WTC11 (cell line): ENCODE data around the gene PTGS1. TPM values are rescaled to one million over a fixed set of nuclear protein-coding genes. Genes with fewer than 3 reads are reported as not detected.

Experiments
- ATAC-seq: fragments of 200-7000 bp; cut with Tn5 transposase; 2 replicates; pipeline ENCODE4 v1.10.0; 2021; ENCODE audit warnings: mild to moderate bottlenecking, moderate library complexity
- CTCF ChIA-PET: fragments of 300-600 bp; sonication (Branson Sonifier 250); formaldehyde crosslinking; loops from one replicate; lab custom pipeline; 2021; ENCODE audit warnings: antibody characterized with exemption; lab: Charles Lee
- POLR2A ChIA-PET: fragments of 350-600 bp; sonication (Branson Sonifier 250); formaldehyde crosslinking; loops from one replicate; lab custom pipeline; 2021; ENCODE audit warnings: antibody characterized with exemption; lab: Charles Lee
- DNase-seq: peaks from one replicate; pipeline ENCODE4 v3.0.0; 2021; ENCODE audit warnings: low spot score
- H3K27ac Mint-ChIP-seq: 2 replicates; pipeline ENCODE4 v1.8.0; 2021; ENCODE audit warnings: mixed read lengths
- H3K27me3 Mint-ChIP-seq: 2 replicates; pipeline ENCODE4 v1.8.0; 2021; ENCODE audit warnings: low read depth, mild to moderate bottlenecking, moderate library complexity, mixed read lengths
- H3K36me3 Mint-ChIP-seq: 2 replicates; pipeline ENCODE4 v1.8.0; 2021; ENCODE audit warnings: mixed read lengths
- H3K4me1 Mint-ChIP-seq: 2 replicates; pipeline ENCODE4 v1.8.0; 2022; ENCODE audit warnings: mixed read lengths
- H3K4me3 Mint-ChIP-seq: 2 replicates; pipeline ENCODE4 v1.8.0; 2021; ENCODE audit warnings: mild to moderate bottlenecking, moderate library complexity, mixed read lengths
- H3K9me3 Mint-ChIP-seq: 2 replicates; pipeline ENCODE4 v1.8.0; 2021; ENCODE audit warnings: mixed read lengths
- CDX4 ChIP-seq: fragments of 250-450 bp; sonication (Bioruptor Pico); IDR thresholded peaks from 2 replicates; pipeline ENCODE4 v1.9.0; 2021; ENCODE audit warnings: moderate library complexity, mild to moderate bottlenecking, inconsistent platforms, borderline replicate concordance
- CREB1 ChIP-seq: sonication (generic); formaldehyde crosslinking; IDR thresholded peaks from 2 replicates; pipeline ENCODE4 v1.8.0; 2023; ENCODE audit warnings: mild to moderate bottlenecking, missing genetic modification reagents
- ETV6 ChIP-seq: sonication (generic); formaldehyde crosslinking; IDR thresholded peaks from 2 replicates; pipeline ENCODE4 v1.8.1; 2022; ENCODE audit warnings: mild to moderate bottlenecking, missing genetic modification reagents
- GTF2I ChIP-seq: fragments of 250-450 bp; sonication (Bioruptor Pico); conservative IDR thresholded peaks from 2 replicates; pipeline ENCODE4 v1.4.0; 2021; ENCODE audit warnings: mild to moderate bottlenecking
- HMGA2 ChIP-seq: fragments of 250-450 bp; sonication (Bioruptor Pico); IDR thresholded peaks from 2 replicates; pipeline ENCODE4 v1.4.0; 2021; ENCODE audit warnings: mild to moderate bottlenecking, moderate library complexity
- IRF1 ChIP-seq: sonication (generic); formaldehyde crosslinking; IDR thresholded peaks from 2 replicates; pipeline ENCODE4 v1.8.0; 2023; ENCODE audit warnings: missing genetic modification reagents
- IRF2 ChIP-seq: sonication (generic); formaldehyde crosslinking; IDR thresholded peaks from 2 replicates; pipeline ENCODE4 v1.8.0; 2022; ENCODE audit warnings: low read depth, missing genetic modification reagents, borderline replicate concordance
- JUN ChIP-seq: sonication (generic); formaldehyde crosslinking; IDR thresholded peaks from 2 replicates; pipeline ENCODE4 v1.8.0; 2023; ENCODE audit warnings: mild to moderate bottlenecking, missing genetic modification reagents
- NFATC4 ChIP-seq: fragments of 250-450 bp; sonication (Bioruptor Pico); IDR thresholded peaks from 2 replicates; pipeline ENCODE4 v1.9.0; 2021; ENCODE audit warnings: mild to moderate bottlenecking
- NR3C1 ChIP-seq: sonication (generic); formaldehyde crosslinking; conservative IDR thresholded peaks from 2 replicates; pipeline ENCODE4 v1.8.1; 2023; ENCODE audit warnings: low read depth, mild to moderate bottlenecking, missing genetic modification reagents
- PRRX2 ChIP-seq: fragments of 250-450 bp; sonication (Bioruptor Pico); IDR thresholded peaks from 2 replicates; pipeline ENCODE4 v1.8.0; 2021; ENCODE audit warnings: mild to moderate bottlenecking
- TP53 ChIP-seq: sonication (generic); formaldehyde crosslinking; IDR thresholded peaks from 2 replicates; pipeline ENCODE4 v1.8.1; 2023; ENCODE audit warnings: mild to moderate bottlenecking, missing genetic modification reagents
- ZNF138 ChIP-seq: sonication (generic); formaldehyde crosslinking; conservative IDR thresholded peaks from 2 replicates; pipeline ENCODE4 v1.8.1; 2022; ENCODE audit warnings: mild to moderate bottlenecking, moderate library complexity, missing genetic modification reagents
- ZNF232 ChIP-seq: sonication (generic); formaldehyde crosslinking; IDR thresholded peaks from 2 replicates; pipeline ENCODE4 v1.8.0; 2022; ENCODE audit warnings: mild to moderate bottlenecking, missing genetic modification reagents
- ZNF281 ChIP-seq: sonication (generic); formaldehyde crosslinking; IDR thresholded peaks from 2 replicates; pipeline ENCODE4 v1.8.0; 2023; ENCODE audit warnings: mild to moderate bottlenecking, missing genetic modification reagents
- ZNF532 ChIP-seq: fragments of 250-450 bp; sonication (Bioruptor Pico); IDR thresholded peaks from 2 replicates; pipeline ENCODE4 v1.9.0; 2021; ENCODE audit warnings: mild to moderate bottlenecking, borderline replicate concordance
- ZNF671 ChIP-seq: fragments of 250-450 bp; sonication (Bioruptor Pico); IDR thresholded peaks from 2 replicates; pipeline ENCODE4 v1.8.0; 2021; ENCODE audit warnings: mild to moderate bottlenecking
- total RNA-seq: library from RNA; stranded (reverse); gene quantifications from 3 replicates; pipeline ENCODE4 v1.2.3, GENCODE V29; 2021
- TF ChIP-seq, protein P1 (sequence below): sonication (generic); formaldehyde crosslinking; IDR thresholded peaks from 2 replicates; pipeline ENCODE4 v1.8.0; 2022; ENCODE audit warnings: mild to moderate bottlenecking, missing genetic modification reagents
- TF ChIP-seq, protein P2 (sequence below): sonication (generic); formaldehyde crosslinking; IDR thresholded peaks from 2 replicates; pipeline ENCODE4 v1.8.1; 2023; ENCODE audit warnings: mild to moderate bottlenecking, moderate library complexity, missing genetic modification reagents
- TF ChIP-seq, protein P3 (sequence below): sonication (generic); formaldehyde crosslinking; IDR thresholded peaks from 2 replicates; pipeline ENCODE4 v1.8.1; 2023; ENCODE audit warnings: mild to moderate bottlenecking, missing genetic modification reagents
- TF ChIP-seq, protein P4 (sequence below): fragments of 250-450 bp; sonication (Bioruptor Pico); IDR thresholded peaks from 2 replicates; pipeline ENCODE4 v1.9.0; 2021; ENCODE audit warnings: mild to moderate bottlenecking

Gene PTGS1
- total RNA-seq, 1 experiment from 2014 or later = 1.0 TPM

DNA sequence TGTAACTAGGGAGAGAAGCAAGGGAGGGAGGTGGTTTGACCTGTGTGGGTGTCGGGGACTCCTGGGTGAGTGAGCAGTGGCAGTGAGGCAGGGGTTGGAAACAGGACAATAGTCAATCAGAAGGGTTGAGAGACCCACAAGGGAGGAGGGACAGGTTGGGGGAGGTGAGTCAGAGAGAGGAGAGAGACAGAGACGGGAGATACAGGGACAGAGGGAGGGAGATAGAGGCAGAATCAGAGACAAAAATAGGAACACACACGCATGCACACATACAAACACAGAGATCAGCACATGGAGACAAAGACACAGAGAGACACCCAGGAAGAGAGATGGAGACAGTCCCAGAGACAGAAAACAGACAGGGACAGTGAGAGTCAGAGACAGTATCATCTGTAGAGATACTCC, 39.3 kb upstream of the PTGS1 start:
- ChIA-PET POLR2A (no interaction called here), CTCF (interaction anchor here (1.0 to 5.5 kb wide), 3 partner anchors 19 to 209 kb away, joined by 3 to 23 read pairs (median 3); no protein-coding TSS in a partner anchor)
- TF ChIP-seq NR3C1 (CRISPR knock-in tag) = no peak
- TF ChIP-seq, protein P1, sequence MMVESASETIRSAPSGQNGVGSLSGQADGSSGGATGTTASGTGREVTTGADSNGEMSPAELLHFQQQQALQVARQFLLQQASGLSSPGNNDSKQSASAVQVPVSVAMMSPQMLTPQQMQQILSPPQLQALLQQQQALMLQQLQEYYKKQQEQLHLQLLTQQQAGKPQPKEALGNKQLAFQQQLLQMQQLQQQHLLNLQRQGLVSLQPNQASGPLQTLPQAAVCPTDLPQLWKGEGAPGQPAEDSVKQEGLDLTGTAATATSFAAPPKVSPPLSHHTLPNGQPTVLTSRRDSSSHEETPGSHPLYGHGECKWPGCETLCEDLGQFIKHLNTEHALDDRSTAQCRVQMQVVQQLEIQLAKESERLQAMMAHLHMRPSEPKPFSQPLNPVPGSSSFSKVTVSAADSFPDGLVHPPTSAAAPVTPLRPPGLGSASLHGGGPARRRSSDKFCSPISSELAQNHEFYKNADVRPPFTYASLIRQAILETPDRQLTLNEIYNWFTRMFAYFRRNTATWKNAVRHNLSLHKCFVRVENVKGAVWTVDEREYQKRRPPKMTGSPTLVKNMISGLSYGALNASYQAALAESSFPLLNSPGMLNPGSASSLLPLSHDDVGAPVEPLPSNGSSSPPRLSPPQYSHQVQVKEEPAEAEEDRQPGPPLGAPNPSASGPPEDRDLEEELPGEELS (CRISPR knock-in tag) = no peak
- TF ChIP-seq, protein P2, sequence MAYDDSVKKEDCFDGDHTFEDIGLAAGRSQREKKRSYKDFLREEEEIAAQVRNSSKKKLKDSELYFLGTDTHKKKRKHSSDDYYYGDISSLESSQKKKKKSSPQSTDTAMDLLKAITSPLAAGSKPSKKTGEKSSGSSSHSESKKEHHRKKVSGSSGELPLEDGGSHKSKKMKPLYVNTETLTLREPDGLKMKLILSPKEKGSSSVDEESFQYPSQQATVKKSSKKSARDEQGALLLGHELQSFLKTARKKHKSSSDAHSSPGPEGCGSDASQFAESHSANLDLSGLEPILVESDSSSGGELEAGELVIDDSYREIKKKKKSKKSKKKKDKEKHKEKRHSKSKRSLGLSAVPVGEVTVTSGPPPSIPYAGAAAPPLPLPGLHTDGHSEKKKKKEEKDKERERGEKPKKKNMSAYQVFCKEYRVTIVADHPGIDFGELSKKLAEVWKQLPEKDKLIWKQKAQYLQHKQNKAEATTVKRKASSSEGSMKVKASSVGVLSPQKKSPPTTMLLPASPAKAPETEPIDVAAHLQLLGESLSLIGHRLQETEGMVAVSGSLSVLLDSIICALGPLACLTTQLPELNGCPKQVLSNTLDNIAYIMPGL = no peak
- TF ChIP-seq, protein P3, sequence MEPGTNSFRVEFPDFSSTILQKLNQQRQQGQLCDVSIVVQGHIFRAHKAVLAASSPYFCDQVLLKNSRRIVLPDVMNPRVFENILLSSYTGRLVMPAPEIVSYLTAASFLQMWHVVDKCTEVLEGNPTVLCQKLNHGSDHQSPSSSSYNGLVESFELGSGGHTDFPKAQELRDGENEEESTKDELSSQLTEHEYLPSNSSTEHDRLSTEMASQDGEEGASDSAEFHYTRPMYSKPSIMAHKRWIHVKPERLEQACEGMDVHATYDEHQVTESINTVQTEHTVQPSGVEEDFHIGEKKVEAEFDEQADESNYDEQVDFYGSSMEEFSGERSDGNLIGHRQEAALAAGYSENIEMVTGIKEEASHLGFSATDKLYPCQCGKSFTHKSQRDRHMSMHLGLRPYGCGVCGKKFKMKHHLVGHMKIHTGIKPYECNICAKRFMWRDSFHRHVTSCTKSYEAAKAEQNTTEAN = no peak
- no peak for TF ChIP-seq ZNF138 (CRISPR knock-in tag)
- no peak for TF ChIP-seq NFATC4 (CRISPR knock-in tag)
- TF ChIP-seq IRF1 = no peak
- no peak for TF ChIP-seq CREB1 (CRISPR knock-in tag)
- no peak for TF ChIP-seq PRRX2 (CRISPR knock-in tag)
- Mint-ChIP-seq H3K27me3 (no peaks in the 10 kb centered on the region), H3K4me1 (peaks cover 42% of the 10 kb centered on the region), H3K27ac (0 out of 2 replicates have a peak overlapping the region, but pooled peaks have one; percentile 57), H3K4me3 (no peak overlapping the region), H3K36me3 (no peaks in the 10 kb centered on the region), H3K9me3 (no peaks in the 10 kb centered on the region)
- ATAC-seq (no peak), DNase-seq (no peak)

GRCh38 chr9:122332083-122332482, 38.7 kb upstream of the PTGS1 start:
- TF ChIP-seq PRRX2 (CRISPR knock-in tag) (no peak), CREB1 (CRISPR knock-in tag) (no peak), ZNF138 (CRISPR knock-in tag) (no peak), ZNF281 (CRISPR knock-in tag) (no peak), GTF2I (no peak), ZNF232 (CRISPR knock-in tag) (no peak), ZNF671 (no peak), TP53 (CRISPR knock-in tag) (no peak), ETV6 (CRISPR knock-in tag) (no peak), JUN (CRISPR knock-in tag) (no peak), ZNF532 (CRISPR knock-in tag) (no peak), NFATC4 (CRISPR knock-in tag) (no peak), CDX4 (no peak), IRF2 (CRISPR knock-in tag) (no peak), HMGA2 (CRISPR knock-in tag) (no peak)
- TF ChIP-seq, protein P4, sequence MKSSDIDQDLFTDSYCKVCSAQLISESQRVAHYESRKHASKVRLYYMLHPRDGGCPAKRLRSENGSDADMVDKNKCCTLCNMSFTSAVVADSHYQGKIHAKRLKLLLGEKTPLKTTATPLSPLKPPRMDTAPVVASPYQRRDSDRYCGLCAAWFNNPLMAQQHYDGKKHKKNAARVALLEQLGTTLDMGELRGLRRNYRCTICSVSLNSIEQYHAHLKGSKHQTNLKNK (CRISPR knock-in tag) = no peak
- TF ChIP-seq, all 79 proteins: peak for 0
- no peaks in the 10 kb centered on the region for H3K27me3 Mint-ChIP-seq
- H3K4me3 Mint-ChIP-seq = no peak overlapping the region
- POLR2A ChIA-PET = no interaction called here
- H3K4me1 Mint-ChIP-seq = peaks cover 46% of the 10 kb centered on the region
- no peak overlapping the region; the same call in 1 of the 2 replicates for H3K27ac Mint-ChIP-seq
- CTCF ChIA-PET = interaction anchor here (1.0 to 5.5 kb wide), 3 partner anchors 19 to 209 kb away, joined by 3 to 23 read pairs (median 3); no protein-coding TSS in a partner anchor
- DNase-seq = no peak
- H3K36me3 Mint-ChIP-seq = no peaks in the 10 kb centered on the region
- H3K9me3 Mint-ChIP-seq = no peaks in the 10 kb centered on the region
- peak; percentile 11 for ATAC-seq
